ENCODE measurements around the gene GPATCH2.

Gene GPATCH2

GRCh38 chr1:217630711-217631591, at the start of gene GPATCH2, which contains the start of gene SPATA17:
GPATCH2 (minus strand) TSS chr1:217631090; CDS start chr1:217630971, 119 bp downstream.
SPATA17 (plus strand) TSS chr1:217631344; CDS start chr1:217631379, 35 bp downstream.
- H3K36me3 ChIP-seq (replicated peaks) = no peaks in the 10 kb centered on the region
- in situ Hi-C loops (cut with MboI; ENCODE audit: low sequenced_read_pairs) = no loop called here
- no peaks in the 10 kb centered on the region for H3K27me3 ChIP-seq (ENCODE audit: low read depth)
- peak; percentile 78 to 82 for DNase-seq (ENCODE audit: low spot score in 2 of 2)
- peak within 1 kb of the TSS; percentile 74 for H3K4me3 ChIP-seq
- H3K9me3 ChIP-seq = no peaks in the 10 kb centered on the region
- peaks cover 15% of the 10 kb centered on the region for H3K4me1 ChIP-seq

GRCh38 chr1:217674028-217674729, 43.3 kb upstream of the GPATCH2 start:
- no peaks in the 10 kb centered on the region for H3K36me3 ChIP-seq (replicated peaks)
- H3K4me1 ChIP-seq = no peaks in the 10 kb centered on the region; the same call in 1 of the 2 replicates
- in situ Hi-C loops (cut with MboI; ENCODE audit: low sequenced_read_pairs) = no loop called here
- no peak for DNase-seq (ENCODE audit: low spot score in 2 of 2)
- H3K9me3 ChIP-seq = no peaks in the 10 kb centered on the region
- no peaks in the 10 kb centered on the region for H3K27me3 ChIP-seq (ENCODE audit: low read depth)
- H3K4me3 ChIP-seq = no peak overlapping the region

- no peaks in the 10 kb centered on the region for H3K27me3 ChIP-seq (ENCODE audit: low read depth)
- no peak for DNase-seq (ENCODE audit: low spot score in 2 of 2)
- H3K36me3 ChIP-seq (replicated peaks) = no peaks in the 10 kb centered on the region
- H3K4me1 ChIP-seq = peaks cover 7% of the 10 kb centered on the region
- in situ Hi-C loops (cut with MboI; ENCODE audit: low sequenced_read_pairs) = no loop called here
- H3K4me3 ChIP-seq = no peak overlapping the region
- no peaks in the 10 kb centered on the region for H3K9me3 ChIP-seq
Measured at GRCh38 chr1:217673387-217673786, 42.5 kb upstream of the GPATCH2 start.

- no peak for DNase-seq (ENCODE audit: low spot score in 2 of 2)
- in situ Hi-C loops (cut with MboI; ENCODE audit: low sequenced_read_pairs) = no loop called here
- H3K4me1 ChIP-seq = peaks cover 8% of the 10 kb centered on the region
- H3K36me3 ChIP-seq (replicated peaks) = no peaks in the 10 kb centered on the region
- no peaks in the 10 kb centered on the region for H3K27me3 ChIP-seq (ENCODE audit: low read depth)
- no peak overlapping the region for H3K4me3 ChIP-seq
- no peaks in the 10 kb centered on the region for H3K9me3 ChIP-seq
Measured at GRCh38 chr1:217668351-217668940, 37.6 kb upstream of the GPATCH2 start.

GRCh38 chr1:217661407-217661806, 30.5 kb upstream of the GPATCH2 start:
- Histone ChIP-seq H3K27me3 (ENCODE audit: low read depth) (no peaks in the 10 kb centered on the region), H3K4me1 (no peaks in the 10 kb centered on the region), H3K4me3 (no peak overlapping the region), H3K36me3 (replicated peaks) (no peaks in the 10 kb centered on the region), H3K9me3 (no peaks in the 10 kb centered on the region)
- DNase-seq (ENCODE audit: low spot score in 2 of 2) = no peak
- in situ Hi-C loops (cut with MboI; ENCODE audit: low sequenced_read_pairs) = no loop called here

- H3K4me3 ChIP-seq = no peak overlapping the region
Measured at GRCh38 chr1:217660353-217661062, 29.6 kb upstream of the GPATCH2 start.

GRCh38 chr1:217650674-217651073, 19.8 kb upstream of the GPATCH2 start:
- Histone ChIP-seq H3K27me3 (ENCODE audit: low read depth) (no peaks in the 10 kb centered on the region), H3K9me3 (no peaks in the 10 kb centered on the region), H3K36me3 (replicated peaks) (no peaks in the 10 kb centered on the region), H3K4me1 (peaks cover 3% of the 10 kb centered on the region; the same call in 1 of the 2 replicates), H3K4me3 (no peak overlapping the region)
- no peak for DNase-seq (ENCODE audit: low spot score in 2 of 2)
- in situ Hi-C loops (cut with MboI; ENCODE audit: low sequenced_read_pairs) = no loop called here

More at GRCh38 chr1:217660353-217661062, 29.6 kb upstream of the GPATCH2 start:
- no peaks in the 10 kb centered on the region for H3K9me3 ChIP-seq
- H3K4me1 ChIP-seq = no peaks in the 10 kb centered on the region
- DNase-seq (ENCODE audit: low spot score in 2 of 2) = no peak
- no peaks in the 10 kb centered on the region for H3K36me3 ChIP-seq (replicated peaks)
- H3K27me3 ChIP-seq (ENCODE audit: low read depth) = no peaks in the 10 kb centered on the region
- in situ Hi-C loops (cut with MboI; ENCODE audit: low sequenced_read_pairs) = no loop called here

GRCh38 chr1:217647791-217648190, 16.9 kb upstream of the GPATCH2 start:
- in situ Hi-C loops (cut with MboI; ENCODE audit: low sequenced_read_pairs) = no loop called here
- Histone ChIP-seq H3K27me3 (ENCODE audit: low read depth) (no peaks in the 10 kb centered on the region), H3K9me3 (no peaks in the 10 kb centered on the region), H3K4me1 (peaks cover 3% of the 10 kb centered on the region; the same call in 1 of the 2 replicates), H3K4me3 (no peak overlapping the region), H3K36me3 (replicated peaks) (no peaks in the 10 kb centered on the region)
- DNase-seq (ENCODE audit: low spot score in 2 of 2) = peak in 1 of 2 experiments; percentile 39

- Histone ChIP-seq H3K36me3 (replicated peaks) (no peaks in the 10 kb centered on the region), H3K4me1 (no peaks in the 10 kb centered on the region), H3K4me3 (no peak overlapping the region), H3K27me3 (ENCODE audit: low read depth) (no peaks in the 10 kb centered on the region), H3K9me3 (no peaks in the 10 kb centered on the region)
- in situ Hi-C loops (cut with MboI; ENCODE audit: low sequenced_read_pairs) = no loop called here
- DNase-seq (ENCODE audit: low spot score in 2 of 2) = no peak
Measured at GRCh38 chr1:217642455-217642854, 11.6 kb upstream of the GPATCH2 start.

- no peaks in the 10 kb centered on the region; the same call in 1 of the 2 replicates for H3K36me3 ChIP-seq (replicated peaks)
- DNase-seq (ENCODE audit: low spot score in 2 of 2) = no peak
- H3K27me3 ChIP-seq (ENCODE audit: low read depth) = no peaks in the 10 kb centered on the region
- in situ Hi-C loops (cut with MboI; ENCODE audit: low sequenced_read_pairs) = no loop called here
- H3K9me3 ChIP-seq = no peaks in the 10 kb centered on the region
- H3K4me3 ChIP-seq = no peak overlapping the region
- H3K4me1 ChIP-seq = peaks cover 15% of the 10 kb centered on the region
Measured at GRCh38 chr1:217627431-217627830, 3.5 kb downstream of the GPATCH2 start.

- H3K4me3 ChIP-seq = no peak overlapping the region
- peaks cover 21% of the 10 kb centered on the region for H3K4me1 ChIP-seq
- no peaks in the 10 kb centered on the region; the same call in 1 of the 2 replicates for H3K36me3 ChIP-seq (replicated peaks)
- no peaks in the 10 kb centered on the region for H3K9me3 ChIP-seq
- DNase-seq (ENCODE audit: low spot score in 2 of 2) = no peak
- in situ Hi-C loops (cut with MboI; ENCODE audit: low sequenced_read_pairs) = no loop called here
- no peaks in the 10 kb centered on the region for H3K27me3 ChIP-seq (ENCODE audit: low read depth)
Measured at GRCh38 chr1:217626321-217626720, 4.6 kb downstream of the GPATCH2 start.

GRCh38 chr1:217622042-217622441, 8.8 kb downstream of the GPATCH2 start:
- no peaks in the 10 kb centered on the region for H3K27me3 ChIP-seq (ENCODE audit: low read depth)
- no peak overlapping the region for H3K4me3 ChIP-seq
- no peaks in the 10 kb centered on the region for H3K9me3 ChIP-seq
- in situ Hi-C loops (cut with MboI; ENCODE audit: low sequenced_read_pairs) = no loop called here
- peaks cover 5% of the 10 kb centered on the region for H3K36me3 ChIP-seq (replicated peaks)
- H3K4me1 ChIP-seq = peaks cover 15% of the 10 kb centered on the region
- no peak for DNase-seq (ENCODE audit: low spot score in 2 of 2)

- in situ Hi-C loops (cut with MboI; ENCODE audit: low sequenced_read_pairs) = no loop called here
- H3K4me1 ChIP-seq = peaks cover 15% of the 10 kb centered on the region
- DNase-seq (ENCODE audit: low spot score in 2 of 2) = peak in 1 of 2 experiments; percentile 16
- no peaks in the 10 kb centered on the region for H3K27me3 ChIP-seq (ENCODE audit: low read depth)
- H3K36me3 ChIP-seq (replicated peaks) = peaks cover 5% of the 10 kb centered on the region
- no peak overlapping the region for H3K4me3 ChIP-seq
- H3K9me3 ChIP-seq = no peaks in the 10 kb centered on the region
Measured at GRCh38 chr1:217620814-217621213, 10.1 kb downstream of the GPATCH2 start.

Data from HAP-1 (cell line).